Measurements from ENCODE around the gene EIF1.
"Not testable (repeated sequence)": the region's sequence is repeated elsewhere in the genome, so short reads cannot be mapped to it uniquely, and the experiment has no call there.

Gene EIF1

DNA sequence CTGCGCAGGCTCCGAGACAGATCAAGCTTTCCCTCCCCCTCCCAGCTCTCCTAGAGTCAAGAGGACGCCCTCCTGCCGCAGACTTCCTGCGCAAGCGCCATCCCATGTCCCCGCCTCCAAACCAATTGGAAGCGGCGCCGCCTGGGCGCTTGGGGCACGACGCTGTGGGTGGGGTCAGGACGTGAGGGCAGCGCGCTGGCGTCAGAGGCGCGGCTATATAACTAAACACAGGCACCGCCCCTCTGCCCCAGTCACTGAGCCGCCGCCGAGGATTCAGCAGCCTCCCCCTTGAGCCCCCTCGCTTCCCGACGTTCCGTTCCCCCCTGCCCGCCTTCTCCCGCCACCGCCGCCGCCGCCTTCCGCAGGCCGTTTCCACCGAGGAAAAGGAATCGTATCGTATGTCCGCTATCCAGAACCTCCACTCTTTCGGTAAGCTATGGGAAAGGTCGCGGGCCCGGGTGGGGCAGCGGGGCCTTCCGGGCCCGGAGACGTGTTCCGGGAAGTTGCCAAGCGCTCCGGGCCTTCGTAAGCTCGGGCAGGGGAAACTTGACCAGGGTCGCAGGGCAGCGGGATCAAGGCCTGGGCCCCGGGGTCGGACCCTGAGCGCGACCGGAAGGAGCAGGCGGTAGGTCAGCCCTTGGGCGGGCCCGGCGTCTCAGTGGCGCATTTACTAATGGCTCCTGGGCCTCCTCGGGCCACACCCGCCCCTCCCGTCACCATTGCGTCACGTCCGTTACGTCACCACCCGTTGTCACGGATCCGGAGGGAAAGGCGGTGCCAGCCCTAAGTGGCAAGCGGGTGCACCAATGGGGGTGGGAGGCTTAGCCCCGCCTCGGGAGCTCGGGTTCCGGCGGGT is at the start of gene EIF1:
TSS of gene EIF1 (plus strand) at position 245 of the 856 bp plus-strand sequence. CDS start at position 399, 154 bp downstream.
- DNase-seq = peak; percentile 100

- no peak for DNase-seq
Measured at GRCh38 chr17:41638941-41639340, 49.7 kb upstream of the EIF1 start.

DNA sequence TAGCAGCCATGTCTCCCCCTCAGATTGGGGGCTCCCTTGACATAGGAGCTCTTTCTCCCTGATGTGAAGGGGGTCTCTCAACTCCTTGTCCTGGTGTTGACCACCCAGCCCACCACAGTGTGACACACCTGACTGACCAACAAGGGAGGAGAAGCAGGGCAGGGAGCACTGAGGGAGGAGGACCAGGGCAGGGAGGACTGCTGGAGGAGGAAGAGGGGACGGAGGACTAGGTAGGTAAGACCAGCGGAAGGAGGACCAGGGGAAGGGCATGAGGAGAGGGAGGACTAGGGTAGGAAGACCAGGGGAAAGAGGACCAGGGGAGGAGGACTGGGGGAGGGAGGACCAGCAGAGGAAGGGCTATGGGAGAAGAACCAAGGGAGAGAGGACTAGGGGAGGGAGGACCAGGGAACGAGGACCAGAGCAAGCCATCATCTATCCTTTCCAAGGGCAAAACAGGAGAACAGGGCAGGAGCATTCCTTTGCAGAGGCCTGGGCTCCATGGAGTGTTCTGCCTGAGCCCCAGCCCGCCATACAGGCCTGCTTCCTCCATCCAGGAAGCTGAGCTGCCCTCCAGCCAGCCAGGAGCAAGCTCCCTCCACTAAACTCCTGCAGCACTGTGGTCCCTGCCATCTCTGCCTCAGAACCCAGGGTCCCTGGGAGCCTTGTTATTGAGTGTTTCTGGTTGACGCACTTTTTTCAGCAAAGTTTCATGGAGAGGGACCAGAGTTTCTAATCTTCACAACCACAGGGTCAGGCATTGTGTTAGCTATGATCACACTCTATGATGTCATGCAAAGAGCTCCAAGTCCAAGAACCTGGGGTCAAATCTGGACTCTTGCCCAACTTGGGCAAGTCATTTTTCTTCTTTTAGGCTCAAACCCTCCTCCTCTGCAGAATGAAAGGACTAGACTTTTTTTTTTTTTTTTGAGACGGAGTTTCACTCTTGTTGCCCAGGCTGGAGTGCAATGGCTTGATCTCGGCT is 48.9 kb upstream of the EIF1 start:
- DNase-seq = no peak

DNA sequence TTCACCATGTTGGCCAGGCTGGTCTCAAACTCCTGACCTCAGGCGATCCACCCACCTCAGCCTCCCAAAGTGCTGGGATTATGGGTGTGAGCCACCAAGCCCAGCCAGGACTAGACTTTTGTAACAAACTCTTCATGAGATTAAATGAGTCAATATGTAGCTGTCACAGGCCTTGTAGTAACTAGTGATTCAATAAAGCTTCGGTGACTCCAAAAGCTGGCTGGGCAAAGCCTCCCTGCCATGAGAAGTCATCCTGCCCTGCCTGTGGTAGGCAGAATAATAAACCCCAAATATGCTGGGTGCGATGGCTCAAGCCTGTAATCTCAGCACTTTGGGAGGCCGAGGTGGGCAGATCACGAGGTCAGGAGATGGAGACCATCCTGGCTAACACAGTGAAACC is 48.1 kb upstream of the EIF1 start:
- DNase-seq = not testable (repeated sequence)

GRCh38 chr17:41642252-41643156 is 46.2 kb upstream of the EIF1 start:
- DNase-seq = no peak

- no peak for DNase-seq
Measured at GRCh38 chr17:41647038-41647813, 41.5 kb upstream of the EIF1 start.

- peak; percentile 89 for DNase-seq
Measured at GRCh38 chr17:41647940-41648410, 40.7 kb upstream of the EIF1 start.

DNA sequence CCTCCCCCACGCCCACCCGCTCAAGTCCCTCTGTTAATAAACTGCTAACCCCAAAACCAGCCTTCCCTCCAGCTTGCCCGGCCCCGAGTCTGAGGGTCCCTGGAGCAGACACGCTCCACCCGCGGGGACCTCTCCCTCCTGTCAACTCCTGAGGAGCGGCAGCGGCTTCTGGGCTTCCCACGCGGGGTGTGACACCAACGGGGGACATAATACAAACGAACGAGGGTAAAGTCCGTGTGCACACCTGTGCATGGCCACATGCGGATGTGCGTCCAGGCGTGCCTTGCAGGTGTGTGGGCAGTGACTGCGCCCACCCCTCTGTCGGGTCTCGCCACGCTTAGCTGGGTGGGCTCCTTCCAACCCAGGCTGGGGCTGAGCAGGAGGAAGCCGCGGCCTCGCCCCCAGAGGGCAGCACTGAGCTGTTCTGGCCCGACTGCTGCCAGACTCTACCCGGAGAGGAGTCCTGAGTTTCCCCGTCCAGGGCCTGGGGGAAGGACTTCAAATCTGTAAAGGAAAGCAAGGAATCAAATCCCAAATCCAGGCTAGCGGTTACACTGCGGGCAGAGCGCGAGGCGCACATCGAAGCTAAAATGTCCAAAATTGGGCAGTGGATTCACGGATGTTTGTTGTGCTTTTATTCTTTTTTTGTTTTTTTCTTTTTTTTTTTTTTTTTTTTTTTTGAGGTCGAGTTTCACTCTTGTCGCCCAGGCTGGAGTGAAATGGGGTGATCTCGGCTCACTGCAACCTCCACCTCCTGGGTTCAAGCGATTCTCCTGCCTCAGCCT is 40.1 kb upstream of the EIF1 start:
- peak; percentile 87 for DNase-seq

DNA sequence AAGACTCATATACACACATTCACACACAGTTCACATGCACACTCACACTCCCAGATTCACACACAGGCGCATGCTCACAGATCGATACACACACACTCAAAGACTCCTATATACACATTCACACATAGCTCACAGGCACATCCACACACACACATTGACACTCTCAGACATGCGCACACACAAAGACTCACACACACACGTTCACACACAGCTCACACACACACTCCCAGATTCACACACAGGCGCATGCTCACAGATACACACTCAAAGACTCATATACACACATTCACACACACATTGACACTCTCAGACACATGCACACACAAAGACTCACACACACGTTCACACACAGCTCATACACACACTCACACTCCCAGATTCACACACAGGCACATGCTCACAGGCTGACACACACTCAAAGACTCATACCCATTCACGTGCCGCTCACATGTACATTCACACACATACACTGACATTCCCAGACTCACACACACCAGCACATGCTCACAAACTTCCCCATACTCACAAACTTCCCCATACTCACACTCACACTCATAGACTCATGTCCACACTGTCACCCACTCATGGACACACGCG is 38.7 kb upstream of the EIF1 start:
- no peak for DNase-seq

DNA sequence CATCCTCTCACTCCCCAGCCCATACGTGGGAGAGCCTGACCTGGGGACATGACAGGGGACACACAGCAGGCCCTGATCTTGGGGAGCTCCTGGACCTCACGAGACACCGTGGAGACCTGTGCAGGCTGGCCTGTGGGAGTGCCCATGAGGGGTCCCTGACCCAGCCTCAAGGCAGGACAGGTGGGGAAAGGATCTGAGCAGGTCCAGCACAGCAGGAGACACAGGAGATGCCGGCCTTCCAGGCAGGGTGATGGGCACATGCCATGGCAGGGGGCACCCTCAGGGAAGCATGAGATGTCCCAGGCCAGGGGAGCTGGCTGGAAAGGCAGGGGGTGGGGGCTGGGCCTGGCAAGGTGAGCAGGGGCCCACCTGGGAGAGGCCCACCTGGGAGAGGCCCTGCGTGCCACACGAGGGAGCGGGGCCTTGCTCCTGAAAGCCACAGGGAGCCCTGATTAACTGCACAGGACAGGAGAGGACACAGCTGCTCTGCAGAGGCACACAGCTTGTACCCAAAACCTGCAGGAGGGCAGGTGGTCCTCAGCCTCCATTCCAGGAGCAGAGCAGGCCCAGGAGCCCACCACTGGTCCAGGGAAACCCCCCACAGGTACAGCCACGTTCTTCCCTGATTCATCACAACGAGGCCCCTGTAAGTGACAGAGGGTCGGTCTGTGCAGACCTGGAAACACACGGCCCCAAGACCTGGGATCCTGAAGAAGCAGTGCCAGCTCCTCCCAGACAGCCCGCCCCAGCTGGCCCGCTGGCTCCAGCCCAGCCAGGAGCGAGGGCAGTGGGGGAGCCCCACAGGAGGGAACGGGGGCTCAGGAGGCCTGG is 37.7 kb upstream of the EIF1 start:
- DNase-seq = no peak

DNA sequence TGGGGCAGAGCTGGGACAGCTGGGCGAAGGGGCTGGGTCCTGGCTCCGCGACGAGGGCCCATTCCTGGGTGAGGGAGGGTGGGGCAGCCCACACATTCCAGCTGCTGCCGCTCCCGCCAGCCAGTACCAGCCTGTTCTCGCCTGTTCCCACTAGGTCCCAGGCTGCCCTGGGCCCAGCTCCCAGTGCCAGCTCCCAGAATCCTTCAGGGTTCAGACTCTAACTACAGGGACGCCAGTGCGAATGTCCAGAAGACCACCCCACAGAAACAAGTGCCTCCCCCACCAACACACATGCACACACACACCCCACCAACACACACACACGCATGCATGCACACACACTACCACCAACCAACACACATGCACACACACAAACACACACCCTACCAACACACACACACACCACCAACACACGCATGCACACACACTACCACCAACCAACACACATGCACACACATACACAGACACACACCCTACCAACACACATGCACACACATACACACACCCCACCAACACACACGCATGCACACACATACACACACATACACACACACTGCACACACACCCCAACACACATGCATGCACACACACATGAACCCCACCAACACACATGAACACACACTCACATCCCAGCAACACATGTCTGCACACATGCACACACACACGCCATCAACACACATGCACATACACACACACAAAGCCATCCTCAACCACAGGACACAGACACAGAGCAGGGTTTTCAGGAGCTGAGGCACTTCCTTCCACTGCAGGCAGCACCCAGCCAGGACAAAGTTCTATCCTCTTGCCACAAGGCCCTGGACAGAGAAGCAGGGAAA is 36.8 kb upstream of the EIF1 start:
- DNase-seq = no peak

GRCh38 chr17:41652461-41652970 is 36.2 kb upstream of the EIF1 start:
- no peak for DNase-seq

GRCh38 chr17:41653421-41653820 is 35.3 kb upstream of the EIF1 start:
- DNase-seq = no peak

DNA sequence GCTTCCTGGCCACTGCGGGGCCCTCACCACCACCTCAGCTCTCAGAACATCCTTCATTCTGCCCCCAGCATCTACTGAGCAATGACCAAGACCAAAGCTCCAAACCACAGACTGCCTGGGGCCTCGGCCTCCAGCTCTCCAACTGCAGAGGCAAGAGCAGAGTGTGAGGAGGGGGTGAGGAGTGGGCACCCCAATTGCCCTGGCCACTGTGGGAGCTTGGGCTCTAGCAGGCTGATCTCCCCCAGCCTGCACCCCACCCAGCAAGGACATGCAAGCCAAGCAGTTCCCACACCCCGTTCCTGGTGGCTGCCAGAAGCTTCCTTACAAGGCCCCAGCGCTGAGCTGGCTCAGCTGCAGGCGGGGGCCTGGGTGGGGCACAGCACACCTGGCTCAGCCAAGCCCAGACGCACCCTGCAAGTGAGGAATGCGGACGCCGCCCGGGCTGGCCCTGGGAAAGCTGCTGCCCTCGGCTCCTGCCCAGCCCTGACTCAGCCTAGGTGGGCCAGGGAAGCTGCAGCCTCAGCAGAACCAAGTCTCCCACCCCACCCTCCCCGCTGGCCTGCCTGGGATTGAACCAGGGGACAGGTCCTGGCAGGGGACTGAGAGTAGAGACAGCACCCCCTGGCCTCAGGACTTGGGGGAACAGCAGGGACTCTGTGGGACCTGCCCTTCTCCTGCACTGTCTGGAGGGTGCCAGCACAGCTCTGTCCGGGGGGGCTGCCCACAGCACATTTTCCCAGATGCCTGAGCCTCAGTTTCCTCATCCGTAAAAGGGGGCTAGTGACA is 34.6 kb upstream of the EIF1 start:
- DNase-seq = peak; percentile 83

DNA sequence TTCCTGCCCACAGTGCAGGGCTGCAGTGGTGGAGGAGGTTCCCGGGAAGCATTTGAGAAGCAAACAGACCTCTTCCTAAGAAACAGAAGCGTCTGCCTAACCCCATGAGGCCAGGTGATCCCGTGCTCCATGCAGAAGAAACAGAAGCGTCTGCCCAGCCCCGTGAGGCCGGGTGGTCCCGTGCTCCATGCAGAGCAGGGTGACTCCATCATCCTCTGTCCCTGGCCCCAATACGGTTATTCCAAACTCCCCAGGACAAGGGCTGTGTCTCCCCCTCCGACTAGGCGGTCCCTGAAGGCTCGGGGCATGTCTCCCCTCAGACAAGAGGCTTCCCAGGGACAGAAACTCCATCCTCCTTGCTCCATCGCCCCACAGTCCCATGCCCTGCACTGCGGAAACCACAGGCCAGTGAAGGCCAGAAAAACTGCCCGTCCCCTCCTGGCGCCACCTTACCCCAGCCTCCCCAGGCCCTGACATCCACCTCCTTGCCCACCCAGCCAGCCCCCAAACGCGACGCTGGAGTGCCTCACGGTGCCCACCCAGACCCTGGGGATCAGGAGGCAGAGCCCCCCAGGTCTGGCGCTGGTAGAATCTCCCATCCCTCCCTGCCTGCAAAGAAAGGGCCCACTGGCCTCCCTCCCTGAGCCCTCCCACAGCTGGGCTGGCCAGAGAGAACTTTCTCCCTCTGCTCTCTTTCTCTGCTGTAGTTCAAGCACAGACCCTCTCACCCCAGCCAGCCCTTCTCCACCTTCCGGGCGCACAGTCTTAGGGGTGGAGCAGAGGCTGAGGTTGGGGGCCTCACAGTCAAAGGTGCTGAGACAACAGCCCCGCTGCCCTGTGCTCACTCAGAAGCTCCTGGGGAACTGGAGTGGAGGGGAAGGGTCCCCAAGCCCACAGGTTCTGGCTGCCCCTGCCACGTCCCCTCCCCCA is 33.7 kb upstream of the EIF1 start:
- DNase-seq = no peak

DNA sequence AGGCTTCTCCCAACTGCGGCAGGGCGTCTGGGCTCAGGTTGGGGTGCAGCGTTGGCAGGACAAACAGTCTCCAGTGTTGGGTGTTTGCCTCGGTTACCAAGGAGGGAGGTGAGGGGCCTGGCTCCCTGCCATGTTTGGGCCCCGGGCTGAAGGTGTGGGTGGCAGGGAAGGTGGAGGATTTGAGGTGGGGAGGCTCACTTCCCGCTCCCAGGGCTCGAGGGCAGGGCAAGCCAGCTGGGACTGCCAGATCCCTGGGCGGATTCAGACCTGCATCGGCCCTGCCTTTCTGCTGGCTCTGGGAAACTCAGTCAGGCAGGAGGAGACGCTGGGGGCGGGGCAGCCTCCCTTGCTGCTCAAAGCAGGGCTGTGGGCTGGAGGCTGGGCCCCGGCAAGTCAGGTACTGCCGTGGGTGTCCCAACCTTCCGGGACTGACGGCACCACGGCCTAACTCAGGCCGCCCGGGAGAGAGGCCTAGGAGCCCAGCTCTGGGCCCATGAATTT is 33.0 kb upstream of the EIF1 start:
- DNase-seq = no peak
